GM23338 (cell line): ENCODE results near the gene PRPF19. TPM values are rescaled to one million over a fixed set of nuclear protein-coding genes. Genes with fewer than 3 reads are reported as not detected.

Source experiments
- ATAC-seq: fragments of 200-7000 bp; cut with Tn5 transposase; 3 replicates; pipeline ENCODE4 v1.9.1; 2020
- DNase-seq: peaks from one replicate; pipeline ENCODE4 v3.0.0-alpha.2; 2015; ENCODE audit warnings: low spot score
- H2AFZ ChIP-seq: fragments of 200-600 bp; sonication (generic); 2 replicates; pipeline ENCODE4 v1.8.0; 2016; ENCODE audit warnings: antibody characterized with exemption, mild to moderate bottlenecking, moderate library complexity
- H3F3A ChIP-seq: fragments of 200-600 bp; sonication (generic); replicated peaks from 2 replicates; pipeline ENCODE4 v1.8.0; 2017; ENCODE audit warnings: antibody characterized with exemption, mixed run types, low read depth
- H3K27ac ChIP-seq: fragments of 200-600 bp; sonication (generic); 2 replicates; pipeline ENCODE4 v1.6.1; 2016; ENCODE audit warnings: low read depth
- H3K27me3 ChIP-seq: fragments of 200-600 bp; sonication (generic); 2 replicates; pipeline ENCODE4 v1.8.0; 2016; ENCODE audit warnings: mild to moderate bottlenecking, mixed run types, moderate library complexity; ENCODE audit not compliant: insufficient read depth
- H3K36me3 ChIP-seq: fragments of 200-600 bp; sonication (generic); 2 replicates; pipeline ENCODE4 v1.8.0; 2016; ENCODE audit warnings: mild to moderate bottlenecking; ENCODE audit not compliant: insufficient read depth
- H3K4me1 ChIP-seq: fragments of 200-600 bp; sonication (generic); 2 replicates; pipeline ENCODE4 v1.8.0; 2016; ENCODE audit warnings: mild to moderate bottlenecking, moderate library complexity; ENCODE audit not compliant: insufficient read depth
- H3K4me2 ChIP-seq: fragments of 200-600 bp; sonication (generic); 2 replicates; pipeline ENCODE4 v1.7.1; 2017; ENCODE audit warnings: mixed run types
- H3K4me3 ChIP-seq: fragments of 200-600 bp; sonication (generic); 2 replicates; pipeline ENCODE4 v1.6.1; 2016; ENCODE audit warnings: mixed run types
- H3K79me2 ChIP-seq: fragments of 200-600 bp; sonication (generic); replicated peaks from 2 replicates; pipeline ENCODE4 v1.8.0; 2017; ENCODE audit warnings: mild to moderate bottlenecking; ENCODE audit not compliant: insufficient read depth
- H3K9me2 ChIP-seq: fragments of 200-600 bp; sonication (generic); 2 replicates; pipeline ENCODE4 v1.8.0; 2017; ENCODE audit not compliant: insufficient read depth
- H4K20me1 ChIP-seq: fragments of 200-600 bp; sonication (generic); replicated peaks from 2 replicates; pipeline ENCODE4 v1.8.0; 2017; ENCODE audit warnings: mild to moderate bottlenecking; ENCODE audit not compliant: insufficient read depth
- H3K27ac Mint-ChIP-seq: 2 replicates; pipeline ENCODE4 v1.8.0; 2020; ENCODE audit warnings: inconsistent platforms, mild to moderate bottlenecking, moderate library complexity, mixed read lengths
- H3K27me3 Mint-ChIP-seq: 3 replicates; pipeline ENCODE4 v1.8.0; 2022; ENCODE audit warnings: low read depth, mild to moderate bottlenecking, moderate library complexity, mixed read lengths, inconsistent platforms; ENCODE audit not compliant: insufficient read depth, poor library complexity
- H3K36me3 Mint-ChIP-seq: 3 replicates; pipeline ENCODE4 v1.8.0; 2021; ENCODE audit warnings: low read depth, mild to moderate bottlenecking, inconsistent platforms, moderate library complexity, mixed read lengths
- H3K4me1 Mint-ChIP-seq: 3 replicates; pipeline ENCODE4 v1.8.0; 2020; ENCODE audit warnings: mild to moderate bottlenecking, inconsistent platforms, mixed read lengths
- H3K4me3 Mint-ChIP-seq: 3 replicates; pipeline ENCODE4 v1.8.0; 2021; ENCODE audit warnings: moderate library complexity, mild to moderate bottlenecking, inconsistent platforms, mixed read lengths
- H3K9me3 Mint-ChIP-seq: 3 replicates; pipeline ENCODE4 v1.8.0; 2020; ENCODE audit warnings: moderate library complexity, mild to moderate bottlenecking, inconsistent platforms, mixed read lengths
- CREB1 ChIP-seq: fragments of 250-450 bp; sonication (Bioruptor Pico); IDR thresholded peaks from 2 replicates; pipeline ENCODE4 v1.5.0; 2020; ENCODE audit warnings: low read depth, mild to moderate bottlenecking, moderate library complexity
- CTCF ChIP-seq, 2 experiments: fragments of 200-600 bp in 1 of 2; sonication (generic) in 1 of 2; conservative IDR thresholded peaks; 2 replicates each; pipeline versions ENCODE4 v1.5.1 to v1.6.1; 2016 to 2017; ENCODE audit warnings: antibody characterized with exemption in 2 of 2, low read depth in 2 of 2, mild to moderate bottlenecking in 2 of 2, moderate library complexity in 1 of 2
- EZH2 ChIP-seq: fragments of 200-600 bp; sonication (generic); IDR thresholded peaks from one replicate; pipeline ENCODE4 v1.8.0; 2017; ENCODE audit warnings: antibody characterized with exemption, mild to moderate bottlenecking, low read depth; ENCODE audit not compliant: unreplicated experiment
- EZH2phosphoT487 ChIP-seq: fragments of 200-600 bp; sonication (generic); IDR thresholded peaks from one replicate; pipeline ENCODE4 v1.8.1; 2018; ENCODE audit warnings: antibody characterized with exemption; ENCODE audit not compliant: unreplicated experiment
- JUNB ChIP-seq: IDR thresholded peaks from one replicate; pipeline ENCODE4 v1.6.1; 2016; ENCODE audit warnings: antibody characterized with exemption; ENCODE audit not compliant: unreplicated experiment
- NANOG ChIP-seq: IDR thresholded peaks from 2 replicates; pipeline ENCODE4 v1.6.1; 2016; ENCODE audit warnings: antibody characterized with exemption, borderline replicate concordance
- POLR2AphosphoS5 ChIP-seq: IDR thresholded peaks from 2 replicates; pipeline ENCODE4 v1.6.1; 2016; ENCODE audit warnings: antibody characterized with exemption, low read depth
- ZNF462 ChIP-seq: fragments of 250-450 bp; sonication (Bioruptor Pico); IDR thresholded peaks from 2 replicates; pipeline ENCODE4 v1.5.0; 2020; ENCODE audit warnings: mild to moderate bottlenecking, moderate library complexity
- polyA plus RNA-seq: library from polyadenylated mRNA; unstranded; fragments of >200 nt; fragmentation: Nextera tagmentation; extraction: Ambion mirVana; gene quantifications from 2 replicates; pipeline ENCODE4 v1.2.1, GENCODE V29; 2016
- total RNA-seq: library from RNA; depleted of rRNA; stranded (reverse); fragments of >200 nt; shearing (Covaris generic); gene quantifications from 2 replicates; pipeline ENCODE4 v1.2.3, GENCODE V29; 2014

Gene PRPF19
- total and polyA plus RNA-seq, 2 experiments from 2014 or later, result 153 to 161 TPM

DNA sequence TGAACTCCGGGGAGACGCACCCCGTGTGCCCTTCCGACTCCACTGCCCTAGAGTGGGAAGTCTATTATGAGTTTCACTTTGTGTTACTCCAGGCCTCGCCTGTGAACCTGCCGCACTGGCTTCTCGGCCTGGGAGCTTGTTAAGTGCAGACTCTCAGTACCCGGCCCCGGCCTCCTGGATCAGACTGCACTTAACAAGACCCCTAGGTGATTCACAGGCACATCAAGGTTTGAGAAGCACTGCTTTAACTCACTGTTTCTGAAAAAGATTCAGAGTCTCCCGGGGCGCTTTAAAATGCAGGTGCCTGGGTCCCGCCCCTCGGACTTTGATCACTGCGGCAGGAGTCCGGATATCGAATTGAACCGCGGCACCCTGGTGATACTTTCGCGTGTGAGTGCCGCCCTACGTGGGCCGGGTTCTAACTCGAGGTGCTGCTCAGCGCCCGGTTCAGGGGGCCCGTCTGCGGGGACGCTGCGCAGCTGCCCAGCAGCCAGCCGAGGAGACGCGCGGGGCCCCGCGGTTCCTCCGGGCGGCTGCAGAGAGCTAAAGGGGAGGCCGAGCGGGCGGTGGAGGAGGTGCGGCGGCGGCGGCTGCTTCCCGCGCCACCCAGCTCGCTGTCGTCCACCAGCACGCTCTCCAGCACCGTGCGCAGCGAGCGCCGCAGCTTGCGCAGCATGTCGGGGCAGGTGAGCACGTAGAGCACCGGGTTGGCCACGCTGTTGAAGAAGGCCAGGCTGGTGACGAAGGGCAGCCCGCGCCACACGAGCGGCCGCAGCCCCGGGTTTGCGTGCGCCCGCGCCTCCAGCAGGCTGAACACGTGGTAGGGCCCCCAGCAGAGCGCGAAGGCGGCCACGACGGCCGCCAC lies 54.0 kb downstream of the PRPF19 start:
- TF ChIP-seq JUNB (no peak), EZH2phosphoT487 (no peak), CTCF (conservative IDR thresholded peaks at IDR 0.05; ENCODE audit: low read depth in 2 of 2) (no peak; a peak in 1 of 4 replicates), POLR2AphosphoS5 (0 out of 2 replicates have a peak, but pooled peaks have one; percentile 8), CREB1 (CRISPR knock-in tag) (no peak), NANOG (no peak), EZH2 (peak; percentile 14), ZNF462 (CRISPR knock-in tag) (no peak)

More for the DNA sequence above, 54.0 kb downstream of the PRPF19 start:
- H3F3A ChIP-seq, result peaks cover 9% of the 10 kb centered on the region; the same call in 1 of the 2 replicates
- H3K27me3 ChIP-seq, result peaks cover 23% of the 10 kb centered on the region
- no peaks in the 10 kb centered on the region; the same call in 1 of the 2 replicates for H3K36me3 ChIP-seq
- peak overlapping the region; percentile 72 for H2AFZ ChIP-seq
- H3K27ac Mint-ChIP-seq, result 0 out of 2 replicates have a peak overlapping the region, but pooled peaks have one; percentile 13
- no peaks in the 10 kb centered on the region for H3K9me2 ChIP-seq
- H3K4me3 Mint-ChIP-seq, result peak overlapping the region; percentile 58
- no peaks in the 10 kb centered on the region for H3K79me2 ChIP-seq
- H4K20me1 ChIP-seq, result no peaks in the 10 kb centered on the region; the same call in 1 of the 2 replicates
- H3K4me1 Mint-ChIP-seq, result peaks cover 15% of the 10 kb centered on the region
- no peaks in the 10 kb centered on the region; the same call in 2 of the 3 replicates for H3K9me3 Mint-ChIP-seq
- peaks cover 41% of the 10 kb centered on the region for H3K36me3 Mint-ChIP-seq
- H3K4me3 ChIP-seq, result peak overlapping the region; percentile 54
- ATAC-seq (peak; percentile 87), DNase-seq (peak; percentile 77)
- no peak overlapping the region for H3K27ac ChIP-seq
- H3K4me2 ChIP-seq, result peak overlapping the region; percentile 83
- 0 out of 2 replicates have a peak, but pooled peaks cover 5% of the 10 kb centered on the region for H3K4me1 ChIP-seq
- H3K27me3 Mint-ChIP-seq, result peaks cover 17% of the 10 kb centered on the region
